Head of caudate nucleus (tissue), 42 donors: ENCODE measurements around the gene TGFA.
A peak's percentile ranks its signal among the peaks of the same experiment; 100 is the strongest.

Experiments used
- DNase-seq, 42 donors: peaks; one replicate each; pipeline versions ENCODE4 v3.0.0 to v3.0.0-alpha.2; 2020 to 2021; ENCODE audit warnings: mixed read lengths in 7 of 42
- intact Hi-C: fragments of 100-400 bp; cut with DNase I; formaldehyde crosslinking; loops from one replicate; pipeline ENCODE4 v1.15.0; 2022

Gene TGFA

GRCh38 chr2:70448041-70448440 lies 105.6 kb downstream of the TGFA start:
- DNase-seq = peak in 2 of 42 donors; percentile 24 to 34
- intact Hi-C loops = no loop called here

GRCh38 chr2:70443726-70444125 lies 109.9 kb downstream of the TGFA start:
- intact Hi-C loops = no loop called here
- no peak for DNase-seq

- peak in 1 of 42 donors; percentile 17 for DNase-seq
- intact Hi-C loops = no loop called here
Observed at GRCh38 chr2:70443078-70443465, 110.6 kb downstream of the TGFA start.

- intact Hi-C loops = no loop called here
Observed at GRCh38 chr2:70442301-70443077, 111.1 kb downstream of the TGFA start.

GRCh38 chr2:70440621-70441020 lies 113.0 kb downstream of the TGFA start:
- peak in 2 of 42 donors; percentile 17 to 18 for DNase-seq
- intact Hi-C loops = no loop called here

More at GRCh38 chr2:70442301-70443077, 111.1 kb downstream of the TGFA start:
- peak in 2 of 42 donors; percentile 13 to 16 for DNase-seq

GRCh38 chr2:70435138-70435537 lies 118.5 kb downstream of the TGFA start:
- intact Hi-C loops = no loop called here
- DNase-seq = no peak

- intact Hi-C loops = no loop called here
- DNase-seq = no peak
Observed at GRCh38 chr2:70433315-70433714, 120.3 kb downstream of the TGFA start.

GRCh38 chr2:70431716-70432347 lies 121.8 kb downstream of the TGFA start:
- intact Hi-C loops = no loop called here
- DNase-seq = no peak

GRCh38 chr2:70426341-70426740 lies 127.3 kb downstream of the TGFA start:
- no peak for DNase-seq
- intact Hi-C loops = no loop called here

GRCh38 chr2:70425682-70426301 lies 127.8 kb downstream of the TGFA start:
- no peak for DNase-seq

GRCh38 chr2:70420740-70421139 lies 132.9 kb downstream of the TGFA start:
- no peak for DNase-seq
- intact Hi-C loops = no loop called here

More at GRCh38 chr2:70425682-70426301, 127.8 kb downstream of the TGFA start:
- intact Hi-C loops = no loop called here

- intact Hi-C loops = no loop called here
- no peak for DNase-seq
Observed at GRCh38 chr2:70420143-70420542, 133.5 kb downstream of the TGFA start.

- intact Hi-C loops = no loop called here
- DNase-seq = no peak
Observed at GRCh38 chr2:70418514-70418913, 135.1 kb downstream of the TGFA start.

- intact Hi-C loops = no loop called here
- no peak for DNase-seq
Observed at GRCh38 chr2:70417011-70417410, 136.6 kb downstream of the TGFA start.

GRCh38 chr2:70412294-70413070 lies 141.1 kb downstream of the TGFA start:
- intact Hi-C loops = no loop called here
- DNase-seq = no peak

GRCh38 chr2:70411483-70412125 lies 142.0 kb downstream of the TGFA start:
- DNase-seq = no peak
- intact Hi-C loops = no loop called here

GRCh38 chr2:70403267-70404053 lies 150.2 kb downstream of the TGFA start:
- intact Hi-C loops = no loop called here

GRCh38 chr2:70400539-70400938 lies 153.1 kb downstream of the TGFA start:
- intact Hi-C loops = no loop called here

More at GRCh38 chr2:70403267-70404053, 150.2 kb downstream of the TGFA start:
- DNase-seq = no peak

More at GRCh38 chr2:70400539-70400938, 153.1 kb downstream of the TGFA start:
- DNase-seq = no peak
